Upper lobe of left lung (tissue), 6 donors: ENCODE measurements around the gene ITGAD. TPM values are rescaled to one million over a fixed set of nuclear protein-coding genes. Genes with fewer than 3 reads are reported as not detected.

Source experiments
- ATAC-seq, 2 donors: fragments of 200-7000 bp; cut with Tn5 transposase; one replicate each; pipeline ENCODE4 v1.9.1; 2022; ENCODE audit warnings: mild to moderate bottlenecking in 2 of 2, moderate library complexity in 2 of 2; ENCODE audit not compliant: low FRiP score in 2 of 2
- DNase-seq, 2 donors: peaks; one replicate each; pipeline ENCODE4 v3.0.0-alpha.2; 2019 to 2020
- H3K27ac ChIP-seq, 4 donors: fragments of 200-600 bp; sonication (generic); one replicate each; pipeline ENCODE4 v1.5.1; 2016 to 2019
- H3K27me3 ChIP-seq, 4 donors: fragments of 200-600 bp; sonication (generic); one replicate each; pipeline ENCODE4 v1.5.1; 2017 to 2019
- H3K36me3 ChIP-seq, 4 donors: fragments of 200-600 bp; sonication (generic); one replicate each; pipeline ENCODE4 v1.5.1; 2016 to 2019
- H3K4me1 ChIP-seq, 4 donors: fragments of 200-600 bp; sonication (generic); one replicate each; pipeline ENCODE4 v1.5.1; 2018 to 2019
- H3K4me3 ChIP-seq, 4 donors: fragments of 200-600 bp; sonication (generic); one replicate each; pipeline ENCODE4 v1.5.1; 2017 to 2019; ENCODE audit warnings: mild to moderate bottlenecking in 2 of 4, moderate library complexity in 1 of 4
- H3K9me3 ChIP-seq, 4 donors: fragments of 200-600 bp; sonication (generic); one replicate each; pipeline ENCODE4 v1.5.1; 2018 to 2019
- EP300 ChIP-seq, 4 donors: sonication (generic); formaldehyde crosslinking; IDR thresholded peaks; one replicate each; pipeline ENCODE4 v1.5.1; 2017; ENCODE audit warnings: antibody characterized with exemption in 4 of 4, control low read depth in 2 of 4
- POLR2A ChIP-seq, 4 donors: fragments of 450-650 bp; IDR thresholded peaks; one replicate each; pipeline ENCODE4 v1.5.1; 2016 to 2017; ENCODE audit warnings: antibody characterized with exemption in 4 of 4, mild to moderate bottlenecking in 2 of 4
- POLR2AphosphoS5 ChIP-seq, 2 donors: sonication (generic); formaldehyde crosslinking; IDR thresholded peaks; one replicate each; pipeline ENCODE4 v1.5.1; 2017; ENCODE audit warnings: antibody characterized with exemption in 2 of 2
- WGBS, 2 donors: methylation state at CpG; one replicate each; pipeline ENCODE4 v1.1.5; 2017 to 2018; 5-methylcytosine and 5-hydroxymethylcytosine counted together
- total RNA-seq, 6 donors: library from RNA; depleted of rRNA in 4 of 6; stranded (reverse); fragments of >200 nt in 4 of 6; gene quantifications; one replicate each; pipeline versions ENCODE4 v1.1.0 to v1.2.1, GENCODE V29; 2016 to 2021
- TF ChIP-seq, protein P1 (sequence below), 6 experiments: fragments of 450-650 bp in 4 of 6; fragments of 200-600 bp in 2 of 6; sonication (generic) in 2 of 6; IDR thresholded peaks; one replicate each; pipeline ENCODE4 v1.5.1; 2016 to 2019; ENCODE audit warnings: antibody characterized with exemption in 6 of 6
- donor health status: DM: no; HTN: no; CAD: no; lungs with moderate emphysema.
- donor health status: DM: no; HTN: yes; CAD: no; lungs with severe emphysema.

The ITGAD gene
- total RNA-seq, 6 donors from 2014 or later, result 0.15 to 0.69 (median 0.52) TPM; not detected in 3

DNA sequence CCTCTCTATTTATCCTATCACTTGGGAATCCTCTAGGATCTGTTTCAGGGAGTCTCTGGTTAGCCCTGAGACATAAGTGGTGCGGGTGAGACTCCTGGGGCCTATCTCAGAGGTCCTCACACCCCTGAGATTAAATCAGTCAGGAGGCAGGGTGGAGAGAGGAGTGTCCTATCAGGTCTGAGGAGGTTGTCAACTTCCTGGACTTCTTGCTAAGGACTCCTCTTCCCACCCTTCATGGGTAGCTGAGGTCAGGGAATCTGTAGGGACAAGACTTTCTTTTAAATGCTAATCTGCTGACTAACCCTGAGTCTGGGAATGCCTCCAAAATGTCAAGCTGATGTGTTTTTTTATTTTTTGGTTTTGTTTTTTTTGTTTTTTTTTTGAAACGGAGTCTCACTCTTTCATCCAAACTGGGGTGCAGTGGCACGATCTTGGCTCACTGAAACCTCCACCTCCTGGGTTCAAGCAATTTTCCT lies 59.5 kb downstream of the ITGAD start:
- H3K4me3 ChIP-seq, result no peak overlapping the region
- no peaks in the 10 kb centered on the region for H3K27me3 ChIP-seq
- no peaks in the 10 kb centered on the region for H3K9me3 ChIP-seq
- WGBS, 2 donors, result 67 to 68% methylated on average over 3 of the region's 3 CpGs
- H3K36me3 ChIP-seq, result peaks cover 0 to 4% (median 0%) of the 10 kb centered on the region in 4 donors
- H3K4me1 ChIP-seq, result peaks cover 40 to 61% (median 56%) of the 10 kb centered on the region in 4 donors
- ATAC-seq (peak in 1 of 2 donors; percentile 65), DNase-seq (no peak)
- TF ChIP-seq EP300 (IDR thresholded peaks at IDR 0.05) (no peak), POLR2A (IDR thresholded peaks at IDR 0.05) (no peak), POLR2AphosphoS5 (IDR thresholded peaks at IDR 0.05) (no peak)
- TF ChIP-seq, protein P1, sequence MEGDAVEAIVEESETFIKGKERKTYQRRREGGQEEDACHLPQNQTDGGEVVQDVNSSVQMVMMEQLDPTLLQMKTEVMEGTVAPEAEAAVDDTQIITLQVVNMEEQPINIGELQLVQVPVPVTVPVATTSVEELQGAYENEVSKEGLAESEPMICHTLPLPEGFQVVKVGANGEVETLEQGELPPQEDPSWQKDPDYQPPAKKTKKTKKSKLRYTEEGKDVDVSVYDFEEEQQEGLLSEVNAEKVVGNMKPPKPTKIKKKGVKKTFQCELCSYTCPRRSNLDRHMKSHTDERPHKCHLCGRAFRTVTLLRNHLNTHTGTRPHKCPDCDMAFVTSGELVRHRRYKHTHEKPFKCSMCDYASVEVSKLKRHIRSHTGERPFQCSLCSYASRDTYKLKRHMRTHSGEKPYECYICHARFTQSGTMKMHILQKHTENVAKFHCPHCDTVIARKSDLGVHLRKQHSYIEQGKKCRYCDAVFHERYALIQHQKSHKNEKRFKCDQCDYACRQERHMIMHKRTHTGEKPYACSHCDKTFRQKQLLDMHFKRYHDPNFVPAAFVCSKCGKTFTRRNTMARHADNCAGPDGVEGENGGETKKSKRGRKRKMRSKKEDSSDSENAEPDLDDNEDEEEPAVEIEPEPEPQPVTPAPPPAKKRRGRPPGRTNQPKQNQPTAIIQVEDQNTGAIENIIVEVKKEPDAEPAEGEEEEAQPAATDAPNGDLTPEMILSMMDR (IDR thresholded peaks at IDR 0.05), result no peak
- peak overlapping the region; percentile 9 to 68 (median 52) for H3K27ac ChIP-seq

DNA sequence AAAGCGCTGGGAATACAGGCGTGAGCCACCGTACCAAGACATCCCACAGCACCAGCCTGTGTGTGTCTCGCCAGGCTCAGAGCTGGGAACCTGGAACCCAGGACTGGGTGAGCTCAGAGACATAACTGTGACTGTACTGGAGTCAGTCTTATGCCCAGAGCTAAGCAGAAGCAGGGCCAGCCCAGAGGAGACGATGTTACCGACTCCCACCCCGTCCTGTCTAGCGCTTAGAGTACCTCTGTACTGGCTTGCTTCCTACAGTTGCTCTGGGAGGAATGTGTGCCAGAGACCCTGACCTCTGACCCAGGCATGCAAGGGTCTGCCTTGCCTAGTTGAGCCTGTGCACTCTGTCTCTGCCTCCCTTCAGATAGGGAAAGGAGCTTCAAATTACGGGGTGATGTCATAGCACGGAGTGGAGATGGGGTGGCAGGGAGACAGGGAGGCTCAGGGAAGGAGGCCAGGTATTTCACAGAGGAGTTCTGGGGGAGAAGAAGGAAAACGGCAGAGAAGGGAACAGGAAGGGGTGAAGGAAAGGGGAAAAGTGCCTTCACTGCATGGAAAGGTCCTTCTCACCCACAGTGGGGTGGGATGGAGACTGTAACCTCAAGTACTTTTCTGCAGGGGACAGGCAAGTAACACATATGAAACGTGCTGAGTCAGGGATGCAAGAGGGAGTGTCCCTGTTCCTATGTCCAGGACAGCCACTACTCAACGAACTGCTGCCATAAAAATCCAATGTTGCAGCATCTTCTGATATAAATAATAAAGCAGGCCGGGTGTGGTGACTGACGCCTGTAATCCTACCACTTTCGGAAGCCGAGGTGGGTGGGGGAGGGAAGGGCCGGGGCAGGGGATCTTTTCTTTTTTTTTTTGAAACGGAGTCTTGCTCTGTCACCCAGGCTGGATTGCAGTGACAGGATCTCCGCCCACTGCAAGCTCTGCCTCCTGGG lies 60.4 kb downstream of the ITGAD start:
- DNase-seq (peak in 1 of 2 donors; percentile 56), ATAC-seq (peak in 1 of 2 donors; percentile 41)
- TF ChIP-seq, protein P1 (IDR thresholded peaks at IDR 0.05), result no peak
- no peak for TF ChIP-seq POLR2A (IDR thresholded peaks at IDR 0.05)
- TF ChIP-seq EP300 (IDR thresholded peaks at IDR 0.05), result no peak
- no peak for TF ChIP-seq POLR2AphosphoS5 (IDR thresholded peaks at IDR 0.05)
- H3K4me3 ChIP-seq, result no peak overlapping the region
- H3K27me3 ChIP-seq, result no peaks in the 10 kb centered on the region
- peaks cover 47 to 70% (median 60%) of the 10 kb centered on the region in 4 donors for H3K4me1 ChIP-seq
- 56 to 57% methylated on average over 19 to 20 of the region's 20 CpGs for WGBS, 2 donors
- no peaks in the 10 kb centered on the region for H3K9me3 ChIP-seq
- H3K27ac ChIP-seq, result peak overlapping the region; percentile 3 to 68 (median 35)
- H3K36me3 ChIP-seq, result peaks cover 0 to 4% (median 0%) of the 10 kb centered on the region in 4 donors

- 70 to 76% methylated on average over 10 to 17 of the region's 17 CpGs for WGBS, 2 donors
- no peak overlapping the region for H3K4me3 ChIP-seq
- H3K4me1 ChIP-seq, result peaks cover 57 to 79% (median 69%) of the 10 kb centered on the region in 4 donors
- H3K36me3 ChIP-seq, result peaks cover 0 to 4% (median 0%) of the 10 kb centered on the region in 4 donors
- DNase-seq, result no peak
- H3K27me3 ChIP-seq, result no peaks in the 10 kb centered on the region
- peak overlapping the region in 1 of 4 donors; percentile 15 for H3K27ac ChIP-seq
- no peaks in the 10 kb centered on the region for H3K9me3 ChIP-seq
- TF ChIP-seq, protein P1 (IDR thresholded peaks at IDR 0.05), result peak in 1 of 6 experiments; percentile 8
- TF ChIP-seq POLR2AphosphoS5 (IDR thresholded peaks at IDR 0.05), result no peak
- no peak for TF ChIP-seq EP300 (IDR thresholded peaks at IDR 0.05)
- ATAC-seq, result no peak
Measured at GRCh38 chr16:31455601-31456314, 62.6 kb downstream of the ITGAD start.

- no peaks in the 10 kb centered on the region for H3K9me3 ChIP-seq
- TF ChIP-seq EP300 (IDR thresholded peaks at IDR 0.05), result no peak
- TF ChIP-seq POLR2A (IDR thresholded peaks at IDR 0.05), result no peak
- TF ChIP-seq, protein P1 (IDR thresholded peaks at IDR 0.05), result no peak
- no peak for TF ChIP-seq POLR2AphosphoS5 (IDR thresholded peaks at IDR 0.05)
- DNase-seq, result no peak
- ATAC-seq, result no peak
- peaks cover 61 to 77% (median 67%) of the 10 kb centered on the region in 4 donors for H3K4me1 ChIP-seq
- 77 to 78% methylated on average over 4 to 8 of the region's 8 CpGs for WGBS, 2 donors
- peaks cover 0 to 7% (median 3%) of the 10 kb centered on the region in 4 donors for H3K36me3 ChIP-seq
- no peaks in the 10 kb centered on the region for H3K27me3 ChIP-seq
- no peak overlapping the region for H3K27ac ChIP-seq
- no peak overlapping the region for H3K4me3 ChIP-seq
Measured at GRCh38 chr16:31456988-31457360, 63.8 kb downstream of the ITGAD start.
